HCT116 (cell line): ENCODE measurements around the gene TBC1D2B.

Experiments
- CTCF ChIP-seq, 3 experiments: fragments of 200-600 bp in 1 of 3; sonication (generic) in 1 of 3; IDR thresholded peaks in 2 of 3; conservative IDR thresholded peaks in 1 of 3; 2 replicates each; pipeline ENCODE4 v1.5.1; 2012 to 2017; ENCODE audit warnings: low read depth in 2 of 3, low read length in 2 of 3, antibody characterized with exemption in 1 of 3, borderline replicate concordance in 1 of 3, control low read depth in 1 of 3, mild to moderate bottlenecking in 1 of 3, mixed read lengths in 1 of 3, mixed run types in 1 of 3, moderate library complexity in 1 of 3; ENCODE audit not compliant: insufficient read depth in 1 of 3
- ELF1 ChIP-seq: IDR thresholded peaks from 2 replicates; pipeline ENCODE4 v1.6.1; 2012; ENCODE audit warnings: low read depth, borderline replicate concordance
- EZH2 ChIP-seq: fragments of 200-600 bp; sonication (generic); IDR thresholded peaks from 2 replicates; pipeline ENCODE4 v1.6.1; 2017; ENCODE audit warnings: antibody characterized with exemption, mixed run types
- MAX ChIP-seq: IDR thresholded peaks from 2 replicates; pipeline ENCODE4 v1.6.1; 2012
- POLR2A ChIP-seq: IDR thresholded peaks from 2 replicates; pipeline ENCODE4 v1.7.0; 2011; ENCODE audit warnings: borderline replicate concordance; ENCODE audit not compliant: insufficient read depth, insufficient read length; ENCODE audit errors: extremely low read depth
- REST ChIP-seq: IDR thresholded peaks from 2 replicates; pipeline ENCODE4 v1.6.1; 2012; ENCODE audit warnings: low read depth
- SP1 ChIP-seq: IDR thresholded peaks from 2 replicates; pipeline ENCODE4 v1.6.1; 2012; ENCODE audit warnings: low read depth
- YY1 ChIP-seq: IDR thresholded peaks from 2 replicates; pipeline ENCODE4 v1.6.1; 2011; ENCODE audit warnings: low read length, low read depth, moderate library complexity, mild to moderate bottlenecking; ENCODE audit not compliant: insufficient replicate concordance; ENCODE audit errors: extremely low read depth

GRCh38 chr15:78023865-78024518 is 53.5 kb downstream of the TBC1D2B start:
- TF ChIP-seq POLR2A (no peak), EZH2 (no peak), ELF1 (no peak), CTCF (IDR thresholded peaks at IDR 0.05 in 2 of 3, conservative IDR thresholded peaks at IDR 0.05 in 1 of 3; ENCODE audit: borderline replicate concordance in 1 of 3, insufficient read depth in 1 of 3, low read depth in 2 of 3, low read length in 2 of 3) (no peak), REST (no peak), YY1 (no peak), SP1 (no peak), MAX (no peak)
